ENCODE measurements around the gene PSMB3. TPM values are rescaled to one million over a fixed set of nuclear protein-coding genes. Genes with fewer than 3 reads are reported as not detected.

PSMB3 gene
- total RNA-seq, 1 experiment from 2014 or later: 233 TPM

DNA sequence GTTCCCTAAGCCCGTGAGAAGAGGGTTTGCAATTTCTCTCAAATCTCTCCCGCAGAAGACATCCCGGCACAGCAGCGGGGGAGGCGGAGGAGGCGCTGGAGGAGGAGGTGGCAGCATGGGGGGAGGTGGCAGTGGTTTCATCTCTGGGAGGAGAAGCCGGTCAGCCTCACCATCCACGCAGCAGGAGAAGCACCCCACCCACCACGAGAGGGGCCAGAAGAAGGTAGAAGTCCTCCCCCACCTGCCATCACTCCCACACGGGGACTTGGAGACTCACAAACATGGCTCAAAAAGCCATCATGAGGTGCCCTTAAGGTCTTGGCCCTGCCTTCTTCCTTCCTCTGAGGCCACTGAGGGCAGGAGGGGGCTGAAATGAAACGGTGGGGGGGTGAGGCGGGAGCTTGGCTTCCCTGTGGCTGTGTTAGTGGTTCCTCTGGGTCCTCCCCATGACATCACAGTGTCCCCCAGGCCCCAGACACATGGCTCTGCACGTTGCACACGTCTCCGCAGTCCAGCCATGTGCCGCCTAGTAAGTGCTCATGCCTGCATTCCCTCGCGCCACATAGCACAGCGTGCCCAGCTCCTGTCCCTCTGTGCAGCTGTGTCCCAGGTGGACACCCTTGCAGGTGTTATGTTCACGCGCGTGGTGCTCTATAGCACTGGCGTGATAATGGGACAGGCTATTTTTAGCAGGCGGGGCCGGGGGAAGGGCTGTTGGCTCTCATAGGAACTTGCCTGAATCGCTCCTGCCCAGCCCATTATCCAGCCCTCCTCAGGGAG lies 40.6 kb upstream of the PSMB3 start:
- no peaks in the 10 kb centered on the region for H3K36me3 ChIP-seq (ENCODE audit: control insufficient read depth, insufficient read depth, low read length)
- H3K4me1 ChIP-seq (ENCODE audit: control insufficient read depth, insufficient read depth, low read length): no peaks in the 10 kb centered on the region
- H3K27me3 ChIP-seq (ENCODE audit: control insufficient read depth, insufficient read depth, low read length): no peaks in the 10 kb centered on the region
- H3K27ac ChIP-seq (ENCODE audit: low read length): no peak overlapping the region
- DNase-seq (ENCODE audit: low read depth, low spot score) (no peak), ATAC-seq (no peak)
- in situ Hi-C loops (cut with HindIII; ENCODE audit: low pct_unique_long_range_greater_than_20kb, low sequenced_read_pairs): no loop called here
- no peaks in the 10 kb centered on the region for H3K9me3 ChIP-seq (ENCODE audit: control insufficient read depth, insufficient read depth, low read depth, low read length)
- no peak overlapping the region for H3K4me3 ChIP-seq (ENCODE audit: low read depth in 2 of 2, low read length in 2 of 2)
- TF ChIP-seq POLR2AphosphoS5 (IDR thresholded peaks at IDR 0.05; ENCODE audit: low read depth, low read length): no peak
- TF ChIP-seq SIN3A (IDR thresholded peaks at IDR 0.05; ENCODE audit: borderline replicate concordance, insufficient read depth, low read depth, low read length): no peak
- TF ChIP-seq, protein P1, sequence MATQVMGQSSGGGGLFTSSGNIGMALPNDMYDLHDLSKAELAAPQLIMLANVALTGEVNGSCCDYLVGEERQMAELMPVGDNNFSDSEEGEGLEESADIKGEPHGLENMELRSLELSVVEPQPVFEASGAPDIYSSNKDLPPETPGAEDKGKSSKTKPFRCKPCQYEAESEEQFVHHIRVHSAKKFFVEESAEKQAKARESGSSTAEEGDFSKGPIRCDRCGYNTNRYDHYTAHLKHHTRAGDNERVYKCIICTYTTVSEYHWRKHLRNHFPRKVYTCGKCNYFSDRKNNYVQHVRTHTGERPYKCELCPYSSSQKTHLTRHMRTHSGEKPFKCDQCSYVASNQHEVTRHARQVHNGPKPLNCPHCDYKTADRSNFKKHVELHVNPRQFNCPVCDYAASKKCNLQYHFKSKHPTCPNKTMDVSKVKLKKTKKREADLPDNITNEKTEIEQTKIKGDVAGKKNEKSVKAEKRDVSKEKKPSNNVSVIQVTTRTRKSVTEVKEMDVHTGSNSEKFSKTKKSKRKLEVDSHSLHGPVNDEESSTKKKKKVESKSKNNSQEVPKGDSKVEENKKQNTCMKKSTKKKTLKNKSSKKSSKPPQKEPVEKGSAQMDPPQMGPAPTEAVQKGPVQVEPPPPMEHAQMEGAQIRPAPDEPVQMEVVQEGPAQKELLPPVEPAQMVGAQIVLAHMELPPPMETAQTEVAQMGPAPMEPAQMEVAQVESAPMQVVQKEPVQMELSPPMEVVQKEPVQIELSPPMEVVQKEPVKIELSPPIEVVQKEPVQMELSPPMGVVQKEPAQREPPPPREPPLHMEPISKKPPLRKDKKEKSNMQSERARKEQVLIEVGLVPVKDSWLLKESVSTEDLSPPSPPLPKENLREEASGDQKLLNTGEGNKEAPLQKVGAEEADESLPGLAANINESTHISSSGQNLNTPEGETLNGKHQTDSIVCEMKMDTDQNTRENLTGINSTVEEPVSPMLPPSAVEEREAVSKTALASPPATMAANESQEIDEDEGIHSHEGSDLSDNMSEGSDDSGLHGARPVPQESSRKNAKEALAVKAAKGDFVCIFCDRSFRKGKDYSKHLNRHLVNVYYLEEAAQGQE (IDR thresholded peaks at IDR 0.05; ENCODE audit: insufficient read depth in 1 of 2, low read depth in 2 of 2, low read length in 1 of 2): no peak
- no peak for TF ChIP-seq CTCF (IDR thresholded peaks at IDR 0.05)
- no peak for TF ChIP-seq TCF7L2 (IDR thresholded peaks at IDR 0.05; ENCODE audit: low read depth, low read length)
- BruUV-seq (replicated peaks): no TSS peak
- ChIA-PET POLR2A (no interaction called here), CTCF (no interaction called here)
- intact Hi-C loops (cut with micrococcal nuclease; ENCODE audit: unreplicated experiment): no loop called here

DNA sequence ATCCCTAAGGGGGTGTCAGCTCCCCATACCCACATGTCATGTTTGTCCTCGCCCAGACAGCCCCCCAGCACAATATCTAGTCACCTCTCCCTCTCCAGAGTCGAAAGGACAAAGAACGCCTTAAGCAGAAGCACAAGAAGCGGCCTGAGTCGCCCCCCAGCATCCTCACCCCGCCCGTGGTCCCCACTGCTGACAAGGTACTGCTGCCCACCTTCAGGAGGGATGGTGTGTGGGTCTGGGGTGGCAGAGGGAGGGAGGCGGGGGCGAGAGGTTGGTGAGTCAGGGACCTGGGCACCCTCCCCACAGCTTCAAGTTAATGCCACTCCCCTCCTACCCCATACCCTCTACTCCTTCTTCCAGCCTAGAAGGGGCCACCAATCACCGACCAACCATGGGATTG lies 39.9 kb upstream of the PSMB3 start:
- H3K4me1 ChIP-seq (ENCODE audit: control insufficient read depth, insufficient read depth, low read length): no peaks in the 10 kb centered on the region
- ATAC-seq (no peak), DNase-seq (ENCODE audit: low read depth, low spot score) (no peak)
- BruUV-seq (replicated peaks): no TSS peak
- H3K36me3 ChIP-seq (ENCODE audit: control insufficient read depth, insufficient read depth, low read length): no peaks in the 10 kb centered on the region
- no peak overlapping the region for H3K27ac ChIP-seq (ENCODE audit: low read length)
- no peaks in the 10 kb centered on the region for H3K9me3 ChIP-seq (ENCODE audit: control insufficient read depth, insufficient read depth, low read depth, low read length)
- H3K4me3 ChIP-seq (ENCODE audit: low read depth in 2 of 2, low read length in 2 of 2): no peak overlapping the region
- POLR2A ChIA-PET: no interaction called here
- TF ChIP-seq POLR2AphosphoS5 (IDR thresholded peaks at IDR 0.05; ENCODE audit: low read depth, low read length) (no peak), TCF7L2 (IDR thresholded peaks at IDR 0.05; ENCODE audit: low read depth, low read length) (no peak), CTCF (IDR thresholded peaks at IDR 0.05) (no peak), SIN3A (IDR thresholded peaks at IDR 0.05; ENCODE audit: borderline replicate concordance, insufficient read depth, low read depth, low read length) (no peak)
- TF ChIP-seq, protein P1 (IDR thresholded peaks at IDR 0.05; ENCODE audit: insufficient read depth in 1 of 2, low read depth in 2 of 2, low read length in 1 of 2): no peak
- CTCF ChIA-PET: no interaction called here
- in situ Hi-C loops (cut with HindIII; ENCODE audit: low pct_unique_long_range_greater_than_20kb, low sequenced_read_pairs): no loop called here
- intact Hi-C loops (cut with micrococcal nuclease; ENCODE audit: unreplicated experiment): no loop called here
- H3K27me3 ChIP-seq (ENCODE audit: control insufficient read depth, insufficient read depth, low read length): no peaks in the 10 kb centered on the region
